GM10248 (cell line): ENCODE results near the gene TBK1.

ENCODE experiments used
- CTCF ChIA-PET: fragments of 300-600 bp; sonication (Branson Sonifier 250); formaldehyde crosslinking; extraction: SDS; loops from one replicate; lab custom pipeline; 2021; ENCODE audit warnings: antibody characterized with exemption; lab: Yijun Ruan, JAX
- POLR2A ChIA-PET: fragments of 350-650 bp; sonication (Branson Sonifier 250); formaldehyde crosslinking; extraction: SDS; loops from one replicate; lab custom pipeline; 2020; ENCODE audit warnings: antibody characterized with exemption; lab: Yijun Ruan, JAX
- DNase-seq: peaks from one replicate; pipeline ENCODE4 v3.0.0; 2012; ENCODE audit errors: extremely low spot score
- CTCF ChIP-seq: IDR thresholded peaks from 2 replicates; pipeline ENCODE4 v1.5.1; 2012; ENCODE audit warnings: mild to moderate bottlenecking, low read depth; ENCODE audit errors: extremely low read depth, missing control alignments, control extremely low read depth

TBK1 gene

GRCh38 chr12:64451687-64452558 lies at the start of gene TBK1:
TSS of gene TBK1 (plus strand) at chr12:64452120. CDS start at chr12:64455871, 3,751 bp downstream.
- CTCF ChIA-PET: interaction anchor here (1.3 to 1.5 kb wide), 2 partner anchors 7 to 26 kb away, joined by 3 to 4 read pairs; no protein-coding TSS in a partner anchor
- no peak for TF ChIP-seq CTCF
- POLR2A ChIA-PET: no interaction called here
- DNase-seq: peak; percentile 94

GRCh38 chr12:64402181-64402580 lies 49.7 kb upstream of the TBK1 start:
- TF ChIP-seq CTCF: no peak
- no peak for DNase-seq
- CTCF ChIA-PET: no interaction called here
- POLR2A ChIA-PET: no interaction called here

- POLR2A ChIA-PET: interaction anchor here (0.6 kb wide), 2 partner anchors 46 to 1091 kb away, joined by 3 read pairs; no protein-coding TSS in a partner anchor
- CTCF ChIA-PET: interaction anchor here (1.7 to 1.9 kb wide), 2 partner anchors 10 to 11 kb away, joined by 3 to 5 read pairs; no protein-coding TSS in a partner anchor
- DNase-seq: peak; percentile 97
- TF ChIP-seq CTCF: no peak
Observed at GRCh38 chr12:64403707-64404469, 48.0 kb upstream of the TBK1 start, which contains the start of gene XPOT. TSS of gene XPOT (plus strand) at chr12:64404392. CDS start at chr12:64410036, 5,644 bp downstream.

- no peak for TF ChIP-seq CTCF
- ChIA-PET POLR2A (interaction anchor here (0.6 kb wide), 1 partner anchor 46 kb away, joined by 3 read pairs; no protein-coding TSS in a partner anchor), CTCF (interaction anchor here (1.7 to 1.9 kb wide), 2 partner anchors 11 to 12 kb away, joined by 3 to 5 read pairs; no protein-coding TSS in a partner anchor)
- peak; percentile 54 for DNase-seq
Observed at GRCh38 chr12:64404470-64405256, 47.3 kb upstream of the TBK1 start.

- CTCF ChIA-PET: no interaction called here
- POLR2A ChIA-PET: interaction anchor here (0.7 kb wide), 1 partner anchor 222 kb away, joined by 3 read pairs; no protein-coding TSS in a partner anchor
Observed at GRCh38 chr12:64407342-64408223, 44.3 kb upstream of the TBK1 start.

More at GRCh38 chr12:64407342-64408223, 44.3 kb upstream of the TBK1 start:
- DNase-seq: no peak
- no peak for TF ChIP-seq CTCF
